AG10803 (cell line): ENCODE data around the gene PADI1.

Experiments
- DNase-seq: peaks from one replicate; pipeline ENCODE4 v3.0.0; 2010; ENCODE audit warnings: low read depth
- H3K4me3 ChIP-seq: 2 replicates; pipeline ENCODE4 v1.5.1; 2011; ENCODE audit warnings: mild to moderate bottlenecking, low read length, control low read depth
- TF ChIP-seq, protein P1 (sequence below): conservative IDR thresholded peaks from 2 replicates; pipeline ENCODE4 v1.5.1; 2011; ENCODE audit warnings: mild to moderate bottlenecking, low read length, control low read depth, inconsistent platforms

The PADI1 gene

GRCh38 chr1:17205652-17206051, 724 bp downstream of the PADI1 start:
- no peak overlapping the region for H3K4me3 ChIP-seq
- DNase-seq: no peak
- TF ChIP-seq, protein P1, sequence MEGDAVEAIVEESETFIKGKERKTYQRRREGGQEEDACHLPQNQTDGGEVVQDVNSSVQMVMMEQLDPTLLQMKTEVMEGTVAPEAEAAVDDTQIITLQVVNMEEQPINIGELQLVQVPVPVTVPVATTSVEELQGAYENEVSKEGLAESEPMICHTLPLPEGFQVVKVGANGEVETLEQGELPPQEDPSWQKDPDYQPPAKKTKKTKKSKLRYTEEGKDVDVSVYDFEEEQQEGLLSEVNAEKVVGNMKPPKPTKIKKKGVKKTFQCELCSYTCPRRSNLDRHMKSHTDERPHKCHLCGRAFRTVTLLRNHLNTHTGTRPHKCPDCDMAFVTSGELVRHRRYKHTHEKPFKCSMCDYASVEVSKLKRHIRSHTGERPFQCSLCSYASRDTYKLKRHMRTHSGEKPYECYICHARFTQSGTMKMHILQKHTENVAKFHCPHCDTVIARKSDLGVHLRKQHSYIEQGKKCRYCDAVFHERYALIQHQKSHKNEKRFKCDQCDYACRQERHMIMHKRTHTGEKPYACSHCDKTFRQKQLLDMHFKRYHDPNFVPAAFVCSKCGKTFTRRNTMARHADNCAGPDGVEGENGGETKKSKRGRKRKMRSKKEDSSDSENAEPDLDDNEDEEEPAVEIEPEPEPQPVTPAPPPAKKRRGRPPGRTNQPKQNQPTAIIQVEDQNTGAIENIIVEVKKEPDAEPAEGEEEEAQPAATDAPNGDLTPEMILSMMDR: no peak

DNA sequence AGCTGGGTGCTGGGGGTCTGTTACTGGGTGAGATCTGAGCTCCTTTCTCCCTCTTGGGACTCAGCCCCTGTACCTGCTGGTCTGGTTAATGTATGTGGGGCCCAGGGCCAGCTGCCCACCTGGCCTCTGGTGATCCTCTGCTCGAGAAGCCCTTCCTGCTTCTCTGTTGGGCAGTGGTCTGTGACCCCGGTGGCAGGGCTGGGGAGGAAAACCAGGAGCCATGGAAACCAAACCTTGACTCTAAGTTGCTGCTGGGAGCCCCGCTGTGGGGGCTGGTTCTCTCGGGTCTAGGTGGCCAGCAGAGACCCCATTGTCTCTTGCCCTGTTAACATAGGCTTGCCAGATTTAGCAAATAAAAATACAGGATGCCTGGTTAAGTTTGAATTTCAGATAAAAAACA, 1.3 kb downstream of the PADI1 start:
- TF ChIP-seq, protein P1: no peak
- H3K4me3 ChIP-seq: no peak overlapping the region
- DNase-seq: no peak

DNA sequence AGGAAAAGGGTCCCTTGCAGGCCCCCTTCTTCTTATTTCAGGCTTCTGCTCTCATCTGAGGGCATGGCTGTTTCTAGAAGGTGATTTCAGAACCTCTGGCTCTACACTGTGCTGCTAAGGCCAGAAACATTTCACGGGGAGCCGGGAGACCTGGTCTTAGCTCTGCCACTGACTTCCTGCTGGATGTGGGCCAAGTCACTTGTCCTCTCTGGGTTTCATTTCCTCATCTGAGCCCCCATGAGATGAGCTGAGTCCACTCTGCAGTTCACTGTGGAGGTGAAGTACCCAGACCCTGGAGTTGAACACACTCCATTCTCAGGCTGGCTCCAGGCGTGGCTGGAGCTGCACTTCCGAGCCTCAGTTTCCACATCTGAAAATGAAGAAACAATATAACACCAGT, 2.1 kb downstream of the PADI1 start:
- DNase-seq: no peak
- TF ChIP-seq, protein P1: no peak
- H3K4me3 ChIP-seq: no peak overlapping the region

GRCh38 chr1:17207540-17207939, 2.6 kb downstream of the PADI1 start:
- DNase-seq: no peak
- TF ChIP-seq, protein P1: no peak

DNA sequence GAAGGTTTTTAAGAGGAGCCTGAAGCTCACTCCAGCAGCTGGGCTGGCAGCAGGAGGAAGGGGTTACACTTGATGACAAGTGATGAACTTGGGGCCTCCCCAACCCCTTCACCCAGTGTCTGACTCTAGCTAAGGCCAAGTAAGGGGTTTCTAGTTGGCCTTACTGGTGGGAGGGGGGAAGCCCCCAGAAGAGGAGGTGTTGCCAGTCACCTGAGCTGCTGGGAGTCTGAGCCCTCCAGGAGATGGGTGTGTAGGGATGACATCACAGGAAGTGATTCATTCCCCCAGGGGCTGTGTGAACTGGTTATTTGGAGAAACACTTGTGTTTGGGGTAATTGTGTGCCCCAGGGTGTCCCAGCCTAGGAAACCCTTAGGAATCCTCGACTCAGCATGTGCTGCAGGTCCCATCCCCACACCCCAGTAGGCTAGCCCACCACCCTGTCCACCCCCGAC, 3.1 kb downstream of the PADI1 start:
- no peak overlapping the region for H3K4me3 ChIP-seq
- TF ChIP-seq, protein P1: no peak
- peak; percentile 68 for DNase-seq

More at GRCh38 chr1:17207540-17207939, 2.6 kb downstream of the PADI1 start:
- H3K4me3 ChIP-seq: no peak overlapping the region

- DNase-seq: no peak
- TF ChIP-seq, protein P1: no peak
These were observed 3.6 kb downstream of the PADI1 start for GRCh38 chr1:17208546-17208945.

DNA sequence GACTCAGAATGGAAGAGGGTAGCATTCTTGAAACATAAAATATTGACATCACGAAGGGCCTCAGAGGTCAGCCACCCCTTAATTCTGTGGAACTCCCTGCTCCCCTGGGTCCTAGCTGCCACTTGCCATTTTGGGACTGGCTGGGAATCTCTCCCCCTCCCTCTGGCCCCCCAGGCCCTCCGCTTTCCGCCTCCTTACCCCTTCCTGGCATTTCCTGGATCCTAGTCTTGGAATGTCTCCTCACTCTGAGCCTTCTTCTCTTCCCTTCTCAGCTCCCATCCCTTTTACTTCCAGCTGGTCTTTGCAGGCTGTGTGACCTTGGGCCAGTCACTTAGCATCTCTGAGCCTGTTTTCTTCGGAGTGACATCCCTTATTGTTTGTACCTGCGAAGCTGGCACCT, 4.5 kb downstream of the PADI1 start:
- TF ChIP-seq, protein P1: no peak
- H3K4me3 ChIP-seq: no peak overlapping the region
- no peak for DNase-seq

More at GRCh38 chr1:17208546-17208945, 3.6 kb downstream of the PADI1 start:
- no peak overlapping the region for H3K4me3 ChIP-seq
